ENCODE measurements around the gene MEIS1. TPM values are rescaled to one million over a fixed set of nuclear protein-coding genes. Genes with fewer than 3 reads are reported as not detected.

The MEIS1 gene
- total RNA-seq, 1 experiment from 2014 or later = 89.4 TPM

DNA sequence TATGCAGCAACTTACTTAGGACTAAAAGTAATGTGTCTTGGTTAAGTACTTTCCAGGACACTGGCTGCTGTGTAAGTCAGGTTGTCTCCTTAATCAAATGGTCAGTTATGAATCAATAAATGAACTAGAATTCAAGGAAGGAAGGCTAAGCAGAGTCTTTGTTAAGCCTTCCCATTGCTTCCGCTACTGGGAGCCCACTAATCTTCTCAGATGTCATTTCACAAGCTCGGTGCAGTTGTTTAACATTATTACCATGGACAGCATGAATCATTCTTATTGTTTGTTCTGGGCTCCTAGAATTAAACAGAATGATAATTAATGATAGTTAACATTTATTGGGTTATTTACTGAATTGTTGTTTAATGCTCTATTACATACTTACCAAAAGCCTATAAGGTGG, 26.0 kb upstream of the MEIS1 start:
- Histone ChIP-seq H3K4me1 (ENCODE audit: insufficient read depth, low read length, poor library complexity, severe bottlenecking) (no peaks in the 10 kb centered on the region), H3K36me3 (ENCODE audit: insufficient read depth, low read length, poor library complexity, severe bottlenecking) (no peaks in the 10 kb centered on the region), H3K9me3 (ENCODE audit: low read depth, low read length, poor library complexity, severe bottlenecking) (no peaks in the 10 kb centered on the region), H3K27ac (ENCODE audit: low read depth, low read length, poor library complexity, severe bottlenecking) (no peak overlapping the region), H3K27me3 (replicated peaks; ENCODE audit: insufficient read depth, low read depth, low read length, poor library complexity) (no peaks in the 10 kb centered on the region), H3K4me3 (ENCODE audit: low read depth, low read length, poor library complexity, severe bottlenecking) (no peak overlapping the region)
- intact Hi-C loops (cut with micrococcal nuclease; ENCODE audit: unreplicated experiment) = no loop called here
- TF ChIP-seq CTCF (conservative IDR thresholded peaks at IDR 0.05; ENCODE audit: low read depth, low read length) (no peak), EZH2 (IDR thresholded peaks at IDR 0.05; ENCODE audit: borderline replicate concordance, low read depth, low read length, poor library complexity, severe bottlenecking) (no peak)
- no TSS peak for BruUV-seq (replicated peaks)
- peak; percentile 15 for DNase-seq (ENCODE audit: low spot score)
- ChIA-PET CTCF (no interaction called here), POLR2A (ENCODE audit: low non-redundant PET) (no interaction called here)

- no peak for DNase-seq (ENCODE audit: low spot score)
- H3K4me3 ChIP-seq (ENCODE audit: low read depth, low read length, poor library complexity, severe bottlenecking) = no peak overlapping the region
- no peaks in the 10 kb centered on the region for H3K27me3 ChIP-seq (replicated peaks; ENCODE audit: insufficient read depth, low read depth, low read length, poor library complexity)
- no TSS peak for BruUV-seq (replicated peaks)
- intact Hi-C loops (cut with micrococcal nuclease; ENCODE audit: unreplicated experiment) = no loop called here
- no peaks in the 10 kb centered on the region for H3K9me3 ChIP-seq (ENCODE audit: low read depth, low read length, poor library complexity, severe bottlenecking)
- ChIA-PET CTCF (no interaction called here), POLR2A (ENCODE audit: low non-redundant PET) (no interaction called here)
- H3K27ac ChIP-seq (ENCODE audit: low read depth, low read length, poor library complexity, severe bottlenecking) = no peak overlapping the region
- H3K4me1 ChIP-seq (ENCODE audit: insufficient read depth, low read length, poor library complexity, severe bottlenecking) = no peaks in the 10 kb centered on the region
- H3K36me3 ChIP-seq (ENCODE audit: insufficient read depth, low read length, poor library complexity, severe bottlenecking) = no peaks in the 10 kb centered on the region
- TF ChIP-seq EZH2 (IDR thresholded peaks at IDR 0.05; ENCODE audit: borderline replicate concordance, low read depth, low read length, poor library complexity, severe bottlenecking) (no peak), CTCF (conservative IDR thresholded peaks at IDR 0.05; ENCODE audit: low read depth, low read length) (no peak)
Measured at GRCh38 chr2:66412874-66413273, 22.1 kb upstream of the MEIS1 start.

DNA sequence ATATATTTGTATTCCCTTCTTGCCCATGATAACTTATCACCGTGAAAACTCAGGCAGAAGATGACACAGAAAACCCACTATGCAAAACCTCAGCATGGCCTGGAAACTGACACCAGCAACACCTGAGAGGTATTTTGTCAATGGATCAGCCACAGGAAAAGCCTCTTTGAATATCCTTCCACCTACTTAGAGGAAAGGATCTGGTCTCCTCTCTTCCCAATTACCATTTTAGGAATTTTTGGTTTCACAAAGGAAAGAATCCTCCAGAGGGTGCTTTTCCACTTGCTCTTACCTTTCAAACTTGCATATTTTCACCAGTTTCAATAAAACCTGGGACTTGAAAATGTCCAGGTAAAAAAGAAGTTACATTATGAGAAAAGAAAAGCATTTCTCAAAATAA, 20.0 kb upstream of the MEIS1 start:
- no TSS peak for BruUV-seq (replicated peaks)
- no peak overlapping the region for H3K4me3 ChIP-seq (ENCODE audit: low read depth, low read length, poor library complexity, severe bottlenecking)
- intact Hi-C loops (cut with micrococcal nuclease; ENCODE audit: unreplicated experiment) = no loop called here

More for the DNA sequence above, 20.0 kb upstream of the MEIS1 start:
- TF ChIP-seq CTCF (conservative IDR thresholded peaks at IDR 0.05; ENCODE audit: low read depth, low read length) (no peak), EZH2 (IDR thresholded peaks at IDR 0.05; ENCODE audit: borderline replicate concordance, low read depth, low read length, poor library complexity, severe bottlenecking) (no peak)
- ChIA-PET CTCF (no interaction called here), POLR2A (ENCODE audit: low non-redundant PET) (no interaction called here)
- Histone ChIP-seq H3K36me3 (ENCODE audit: insufficient read depth, low read length, poor library complexity, severe bottlenecking) (no peaks in the 10 kb centered on the region), H3K27ac (ENCODE audit: low read depth, low read length, poor library complexity, severe bottlenecking) (no peak overlapping the region), H3K4me1 (ENCODE audit: insufficient read depth, low read length, poor library complexity, severe bottlenecking) (peaks cover 5% of the 10 kb centered on the region), H3K9me3 (ENCODE audit: low read depth, low read length, poor library complexity, severe bottlenecking) (no peaks in the 10 kb centered on the region), H3K27me3 (replicated peaks; ENCODE audit: insufficient read depth, low read depth, low read length, poor library complexity) (no peaks in the 10 kb centered on the region)
- no peak for DNase-seq (ENCODE audit: low spot score)
